Measurements from ENCODE around the gene PNPLA3.
A peak's percentile ranks its signal among the peaks of the same experiment; 100 is the strongest.

Gene PNPLA3

GRCh38 chr22:43968614-43969013 is 45.0 kb downstream of the PNPLA3 start:
- no peak for DNase-seq

- no peak for DNase-seq
These were observed 45.6 kb downstream of the PNPLA3 start for GRCh38 chr22:43969021-43969878.

GRCh38 chr22:43969989-43970755 is 46.6 kb downstream of the PNPLA3 start:
- no peak for DNase-seq

GRCh38 chr22:43971112-43971511 is 47.5 kb downstream of the PNPLA3 start:
- DNase-seq, result no peak

GRCh38 chr22:43972931-43973462 is 49.4 kb downstream of the PNPLA3 start:
- no peak for DNase-seq

- DNase-seq, result no peak
These were observed 50.5 kb downstream of the PNPLA3 start for GRCh38 chr22:43974028-43974545.

GRCh38 chr22:43975041-43975440 is 51.4 kb downstream of the PNPLA3 start:
- no peak for DNase-seq

GRCh38 chr22:43976861-43977795 is 53.5 kb downstream of the PNPLA3 start:
- no peak for DNase-seq

- no peak for DNase-seq
These were observed 55.0 kb downstream of the PNPLA3 start for GRCh38 chr22:43978558-43978957.

- DNase-seq, result no peak
These were observed 57.0 kb downstream of the PNPLA3 start for GRCh38 chr22:43980579-43980978.

GRCh38 chr22:43980996-43981395 is 57.4 kb downstream of the PNPLA3 start:
- DNase-seq, result no peak

- DNase-seq, result no peak
These were observed 60.2 kb downstream of the PNPLA3 start for GRCh38 chr22:43983808-43984207.

GRCh38 chr22:43985532-43985931 is 61.9 kb downstream of the PNPLA3 start:
- DNase-seq, result no peak

- no peak for DNase-seq
These were observed 64.7 kb downstream of the PNPLA3 start for GRCh38 chr22:43988116-43988820.

- no peak for DNase-seq
These were observed 65.4 kb downstream of the PNPLA3 start for GRCh38 chr22:43988960-43989359.

GRCh38 chr22:43990044-43990443 is 66.4 kb downstream of the PNPLA3 start:
- DNase-seq, result peak; percentile 65

GRCh38 chr22:43991316-43992020 is 67.9 kb downstream of the PNPLA3 start:
- DNase-seq, result no peak

- no peak for DNase-seq
These were observed 68.8 kb downstream of the PNPLA3 start for GRCh38 chr22:43992331-43992821.

- DNase-seq, result no peak
These were observed 69.6 kb downstream of the PNPLA3 start for GRCh38 chr22:43993072-43993760.

GRCh38 chr22:43994006-43994405 is 70.4 kb downstream of the PNPLA3 start:
- no peak for DNase-seq

All from NCI-H2081 treated with DMSO at 0.1 percent for 48 hours (cell line).